Stimulated activated CD8-positive, alpha-beta memory T cell treated with anti-CD3 and anti-CD28 coated beads, Interleukin-12 subunit alpha, Interleukin-12 subunit beta, amount 100 ng/mL, for 24 hours (primary cell): ENCODE results near the gene GLIS1.

Experiments used
- DNase-seq: peaks from one replicate; pipeline ENCODE4 v3.0.0-alpha.2; 2020; ENCODE audit errors: extremely low read depth

Gene GLIS1

GRCh38 chr1:53463961-53464899 lies 274.7 kb downstream of the GLIS1 start:
- no peak for DNase-seq

GRCh38 chr1:53462769-53463501 lies 276.0 kb downstream of the GLIS1 start:
- DNase-seq, result no peak

GRCh38 chr1:53462193-53462592 lies 276.8 kb downstream of the GLIS1 start:
- DNase-seq, result no peak

- no peak for DNase-seq
Observed at GRCh38 chr1:53461323-53462044, 277.5 kb downstream of the GLIS1 start.

- no peak for DNase-seq
Observed at GRCh38 chr1:53460666-53461322, 278.2 kb downstream of the GLIS1 start.

- no peak for DNase-seq
Observed at GRCh38 chr1:53460211-53460634, 278.7 kb downstream of the GLIS1 start.

GRCh38 chr1:53459321-53460175 lies 279.4 kb downstream of the GLIS1 start, which contains the start of gene DMRTB1:
TSS of gene DMRTB1 (plus strand) at chr1:53459399. CDS start at chr1:53459454, 55 bp downstream.
- no peak for DNase-seq

- DNase-seq, result no peak
Observed at GRCh38 chr1:53458634-53459033, 280.3 kb downstream of the GLIS1 start.
